Retinal pigment epithelial cell (primary cell): Measurements from ENCODE around the gene SH2D1B.
"Not testable (repeated sequence)": the region's sequence is repeated elsewhere in the genome, so short reads cannot be mapped to it uniquely, and the experiment has no call there.

Source experiments
- DNase-seq: peaks from one replicate; pipeline ENCODE4 v3.0.0-alpha.2; 2010; ENCODE audit warnings: low read depth
- H3K4me3 ChIP-seq: 2 replicates; pipeline ENCODE4 v1.5.1; 2011; ENCODE audit warnings: mild to moderate bottlenecking, low read length, control low read depth, moderate library complexity
- TF ChIP-seq, protein P1 (sequence below): conservative IDR thresholded peaks from 2 replicates; pipeline ENCODE4 v1.5.1; 2011; ENCODE audit warnings: low read depth, low read length, control low read depth, inconsistent platforms

The SH2D1B gene

GRCh38 chr1:162422662-162423375 is 10.9 kb upstream of the SH2D1B start:
- TF ChIP-seq, protein P1, sequence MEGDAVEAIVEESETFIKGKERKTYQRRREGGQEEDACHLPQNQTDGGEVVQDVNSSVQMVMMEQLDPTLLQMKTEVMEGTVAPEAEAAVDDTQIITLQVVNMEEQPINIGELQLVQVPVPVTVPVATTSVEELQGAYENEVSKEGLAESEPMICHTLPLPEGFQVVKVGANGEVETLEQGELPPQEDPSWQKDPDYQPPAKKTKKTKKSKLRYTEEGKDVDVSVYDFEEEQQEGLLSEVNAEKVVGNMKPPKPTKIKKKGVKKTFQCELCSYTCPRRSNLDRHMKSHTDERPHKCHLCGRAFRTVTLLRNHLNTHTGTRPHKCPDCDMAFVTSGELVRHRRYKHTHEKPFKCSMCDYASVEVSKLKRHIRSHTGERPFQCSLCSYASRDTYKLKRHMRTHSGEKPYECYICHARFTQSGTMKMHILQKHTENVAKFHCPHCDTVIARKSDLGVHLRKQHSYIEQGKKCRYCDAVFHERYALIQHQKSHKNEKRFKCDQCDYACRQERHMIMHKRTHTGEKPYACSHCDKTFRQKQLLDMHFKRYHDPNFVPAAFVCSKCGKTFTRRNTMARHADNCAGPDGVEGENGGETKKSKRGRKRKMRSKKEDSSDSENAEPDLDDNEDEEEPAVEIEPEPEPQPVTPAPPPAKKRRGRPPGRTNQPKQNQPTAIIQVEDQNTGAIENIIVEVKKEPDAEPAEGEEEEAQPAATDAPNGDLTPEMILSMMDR: no peak

DNA sequence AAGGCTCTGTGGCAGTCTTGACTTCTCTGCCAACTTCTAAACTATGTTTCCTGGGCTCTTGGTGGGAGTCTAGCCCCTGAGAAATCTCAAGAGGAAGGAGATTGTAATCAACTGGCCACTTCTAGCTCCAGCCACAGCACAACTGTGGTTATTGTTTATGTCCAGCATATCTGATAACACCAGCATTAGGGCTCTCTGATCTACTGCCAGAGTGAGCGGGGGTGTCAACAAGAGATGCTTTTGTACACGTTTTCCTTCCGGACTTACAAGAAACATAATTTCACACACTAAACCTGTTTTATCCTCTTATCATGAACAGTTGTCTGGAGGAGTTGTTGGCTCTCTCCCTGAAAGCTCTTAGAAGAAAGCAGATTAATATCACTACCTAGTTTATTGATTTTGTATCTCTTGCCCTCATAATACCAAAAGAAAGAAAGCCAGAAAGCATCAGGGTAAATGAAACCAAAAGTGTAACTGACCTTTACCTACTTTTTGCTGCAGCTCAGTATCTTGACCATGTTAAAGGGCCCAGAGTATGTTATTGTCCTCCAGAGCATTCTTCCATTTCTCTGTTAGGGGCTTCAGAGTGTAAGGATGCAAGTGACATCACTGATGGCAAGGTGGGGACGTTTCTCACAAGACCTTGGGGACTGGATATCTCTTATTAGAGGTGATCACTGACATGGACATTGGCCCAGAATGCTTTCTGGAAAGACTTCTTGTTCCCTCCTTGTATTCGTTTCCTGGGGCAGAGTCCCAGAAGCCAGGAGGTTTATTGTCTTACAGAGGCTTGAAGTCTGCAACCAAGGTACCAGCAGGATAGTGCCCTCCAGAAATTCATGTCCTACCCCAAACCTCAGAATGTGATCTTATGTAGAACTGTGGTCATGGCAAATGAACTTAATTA is 9.6 kb upstream of the SH2D1B start:
- TF ChIP-seq, protein P1: no peak
- H3K4me3 ChIP-seq: no peak overlapping the region
- DNase-seq: peak; percentile 7

More at GRCh38 chr1:162422662-162423375, 10.9 kb upstream of the SH2D1B start:
- no peak overlapping the region for H3K4me3 ChIP-seq
- DNase-seq: no peak

- TF ChIP-seq, protein P1: no peak
- no peak for DNase-seq
- H3K4me3 ChIP-seq: no peak overlapping the region
Observed at GRCh38 chr1:162420120-162420519, 8.2 kb upstream of the SH2D1B start.

DNA sequence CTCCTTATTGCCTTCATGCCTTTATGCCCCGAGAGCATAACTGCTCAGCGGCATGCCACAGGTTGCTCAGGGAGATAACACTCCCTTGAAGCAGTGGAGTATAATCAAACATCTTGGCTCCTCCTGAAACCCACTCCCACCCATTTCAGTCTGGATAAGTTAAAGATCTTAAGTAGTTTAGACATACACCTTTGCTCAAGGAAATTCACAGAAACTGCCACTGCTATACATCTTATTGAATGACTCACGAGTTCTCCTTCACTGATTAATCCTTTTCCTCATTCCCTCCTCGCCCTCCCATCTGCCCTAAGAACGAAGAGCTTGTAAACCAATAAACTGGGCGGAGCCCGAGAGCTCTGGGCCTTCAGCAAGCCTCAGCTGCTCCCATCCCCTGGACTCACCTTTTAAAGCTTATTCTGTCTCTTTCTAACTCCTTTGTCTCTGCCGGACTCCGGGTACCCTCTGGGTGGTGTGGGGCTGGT is 7.6 kb upstream of the SH2D1B start:
- H3K4me3 ChIP-seq, DNase-seq: not testable (repeated sequence)

GRCh38 chr1:162418584-162418983 is 6.6 kb upstream of the SH2D1B start:
- not testable (repeated sequence) for DNase-seq, H3K4me3 ChIP-seq

DNA sequence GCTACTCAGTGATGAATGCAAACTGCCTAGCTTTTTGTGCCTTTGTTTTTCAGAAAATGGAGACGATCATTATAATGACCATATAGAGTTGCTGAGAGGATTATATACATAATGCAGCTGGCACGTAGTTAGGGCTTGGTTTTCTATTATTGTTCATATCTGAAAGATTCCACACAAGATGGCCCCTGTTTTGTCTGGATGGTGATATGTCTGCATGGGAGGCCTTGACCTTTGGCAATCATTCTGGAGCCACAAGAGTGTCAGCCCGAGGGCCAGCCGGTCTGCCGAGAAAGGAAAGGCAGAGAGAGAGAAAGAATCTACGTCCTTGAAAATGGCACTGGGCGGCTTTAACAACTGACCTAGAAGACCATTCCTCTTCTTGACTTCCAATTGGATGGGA is 5.7 kb upstream of the SH2D1B start:
- DNase-seq: no peak
- TF ChIP-seq, protein P1: no peak
- H3K4me3 ChIP-seq: no peak overlapping the region

DNA sequence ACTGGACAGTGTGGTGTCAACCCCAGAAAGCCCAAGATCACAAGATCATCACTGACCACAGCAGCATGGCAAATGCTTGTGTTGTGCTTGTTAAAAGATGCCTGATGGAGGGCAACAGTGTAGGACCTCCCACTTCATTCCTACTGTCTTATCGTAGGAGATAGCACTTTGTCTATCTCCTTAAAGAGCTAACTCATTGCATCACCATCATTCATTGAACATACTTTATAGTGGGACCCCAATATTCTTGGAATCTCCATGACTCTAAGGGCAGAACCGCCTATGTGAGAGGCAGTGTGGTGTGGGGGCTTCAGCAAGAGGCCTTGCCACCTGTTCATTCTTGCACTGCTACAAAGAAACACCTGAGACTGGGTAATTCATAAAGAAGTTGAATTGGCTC is 5.0 kb upstream of the SH2D1B start:
- TF ChIP-seq, protein P1: no peak
- H3K4me3 ChIP-seq: no peak overlapping the region
- DNase-seq: no peak

GRCh38 chr1:162416215-162416614 is 4.3 kb upstream of the SH2D1B start:
- no peak overlapping the region for H3K4me3 ChIP-seq
- DNase-seq: no peak
- TF ChIP-seq, protein P1: no peak
